ENCODE measurements around the gene SMYD3. TPM values are rescaled to one million over a fixed set of nuclear protein-coding genes. Genes with fewer than 3 reads are reported as not detected.

The SMYD3 gene
- total RNA-seq, 6 experiments from 2014 or later: 6.3 to 10.0 (median 6.6) TPM

- H3K4me1 ChIP-seq: no peaks in the 10 kb centered on the region
- 98% methylated on average over 6 of the region's 6 CpGs for WGBS (ENCODE audit: insufficient coverage, low coverage, low lambda C conversion rate, missing lambda C conversion rate)
Measured at GRCh38 chr1:246203180-246203579, 303.9 kb downstream of the SMYD3 start.

DNA sequence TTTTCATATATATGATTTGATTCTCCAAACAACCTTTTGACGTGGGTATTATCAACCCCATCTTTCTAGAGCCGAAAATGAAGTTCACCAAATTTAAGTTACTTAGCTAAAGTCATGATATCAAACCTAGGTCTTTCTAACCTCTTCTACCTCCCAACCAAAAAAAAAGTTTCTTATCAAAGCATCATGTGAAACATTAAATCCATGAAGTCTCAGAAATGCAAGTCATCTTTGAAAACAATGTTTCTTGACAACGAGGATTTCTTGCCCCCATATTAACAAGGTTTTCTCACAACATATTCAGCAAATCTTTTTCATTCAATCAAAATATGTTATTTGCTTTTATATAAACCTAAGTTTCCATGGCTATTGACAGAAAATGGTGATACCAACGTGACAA lies 306.3 kb downstream of the SMYD3 start:
- H3K4me3 ChIP-seq: no peak overlapping the region
- H3K27ac ChIP-seq: no peak overlapping the region
- H3K36me3 ChIP-seq: no peaks in the 10 kb centered on the region
- H3K9me3 ChIP-seq: no peaks in the 10 kb centered on the region
- no peak for ATAC-seq
- TF ChIP-seq CTCF (IDR thresholded peaks at IDR 0.05) (no peak), POLR2A (IDR thresholded peaks at IDR 0.05) (no peak)
- DNase-seq: no peak
- H3K27me3 ChIP-seq: no peaks in the 10 kb centered on the region
- intact Hi-C loops (cut with DNase I): no loop called here
- 81% methylated on average over 4 of the region's 4 CpGs for WGBS (ENCODE audit: insufficient coverage, low coverage, low lambda C conversion rate, missing lambda C conversion rate)
- no peaks in the 10 kb centered on the region for H3K4me1 ChIP-seq

More at GRCh38 chr1:246203180-246203579, 303.9 kb downstream of the SMYD3 start:
- no peak overlapping the region for H3K4me3 ChIP-seq
- no peaks in the 10 kb centered on the region for H3K9me3 ChIP-seq
- H3K27ac ChIP-seq: no peak overlapping the region
- DNase-seq (no peak), ATAC-seq (no peak)
- intact Hi-C loops (cut with DNase I): no loop called here
- no peaks in the 10 kb centered on the region for H3K27me3 ChIP-seq
- TF ChIP-seq CTCF (IDR thresholded peaks at IDR 0.05): no peak
- no peak for TF ChIP-seq POLR2A (IDR thresholded peaks at IDR 0.05)
- H3K36me3 ChIP-seq: no peaks in the 10 kb centered on the region

DNA sequence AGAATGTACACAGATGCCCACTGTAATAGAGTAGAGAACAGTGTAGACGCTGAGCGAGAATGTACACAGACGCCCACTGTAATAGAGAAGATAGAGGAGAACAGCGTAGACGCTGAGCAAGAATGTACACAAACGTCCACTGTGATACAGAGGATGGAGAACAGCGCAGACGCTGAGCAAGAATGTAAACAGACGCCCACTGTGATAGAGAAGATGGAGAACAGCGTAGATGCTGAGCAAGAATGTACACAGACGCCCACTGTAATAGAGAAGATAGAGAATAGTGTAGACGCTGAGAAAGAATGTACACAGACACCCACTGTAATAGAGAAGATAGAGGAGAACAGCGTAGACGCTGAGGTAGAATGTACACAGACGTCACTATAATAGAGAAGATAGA lies 306.9 kb downstream of the SMYD3 start:
- Histone ChIP-seq H3K36me3 (no peaks in the 10 kb centered on the region), H3K9me3 (no peaks in the 10 kb centered on the region), H3K27ac (no peak overlapping the region), H3K4me1 (no peaks in the 10 kb centered on the region), H3K4me3 (no peak overlapping the region), H3K27me3 (no peaks in the 10 kb centered on the region)
- ATAC-seq: no peak
- intact Hi-C loops (cut with DNase I): no loop called here
- 86% methylated on average over 15 of the region's 15 CpGs for WGBS (ENCODE audit: insufficient coverage, low coverage, low lambda C conversion rate, missing lambda C conversion rate)
- TF ChIP-seq POLR2A (IDR thresholded peaks at IDR 0.05) (no peak), CTCF (IDR thresholded peaks at IDR 0.05) (no peak)
- DNase-seq: no peak

GRCh38 chr1:246199086-246199645 lies 307.9 kb downstream of the SMYD3 start:
- TF ChIP-seq POLR2A (IDR thresholded peaks at IDR 0.05): no peak
- no peak for TF ChIP-seq CTCF (IDR thresholded peaks at IDR 0.05)
- Histone ChIP-seq H3K4me1 (no peaks in the 10 kb centered on the region), H3K27ac (no peak overlapping the region), H3K9me3 (no peaks in the 10 kb centered on the region), H3K36me3 (no peaks in the 10 kb centered on the region), H3K4me3 (no peak overlapping the region), H3K27me3 (no peaks in the 10 kb centered on the region)
- WGBS (ENCODE audit: insufficient coverage, low coverage, low lambda C conversion rate, missing lambda C conversion rate): 66% methylated on average over 4 of the region's 4 CpGs
- no peak for ATAC-seq
- DNase-seq: no peak
- intact Hi-C loops (cut with DNase I): no loop called here
